ENCODE data around the gene DNAI2. TPM values are rescaled to one million over a fixed set of nuclear protein-coding genes. Genes with fewer than 3 reads are reported as not detected.

DNAI2 gene
- polyA plus RNA-seq, 1 of the 3 experiments (the other 2 are of a cell fraction) = not detected

DNA sequence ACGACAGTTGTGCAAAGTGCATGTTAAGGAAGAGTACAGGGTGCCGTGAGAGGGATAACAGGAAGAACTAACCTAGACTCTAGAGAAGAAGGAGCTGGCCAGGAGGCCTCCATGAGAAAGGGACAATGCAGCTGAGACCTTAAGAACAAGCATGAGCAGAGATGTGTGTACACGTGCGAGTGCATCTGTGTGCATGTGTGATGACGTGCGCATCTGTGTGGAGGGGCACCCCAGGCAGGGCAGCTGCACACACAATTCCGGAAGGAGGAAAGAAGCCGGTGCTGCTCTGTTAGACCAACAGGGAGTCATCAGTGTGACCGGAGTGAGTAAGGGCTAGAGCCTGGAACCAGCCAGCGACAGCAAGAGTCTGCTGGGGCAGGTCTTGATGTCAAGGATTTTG is 44.4 kb downstream of the DNAI2 start:
- Histone ChIP-seq H2AFZ (ENCODE audit: low read depth) (no peak overlapping the region), H3K79me2 (ENCODE audit: insufficient read depth) (no peaks in the 10 kb centered on the region), H3F3A (replicated peaks; ENCODE audit: insufficient read depth) (no peaks in the 10 kb centered on the region), H3K9me2 (no peaks in the 10 kb centered on the region), H3K27me3 (ENCODE audit: insufficient read depth) (no peaks in the 10 kb centered on the region), H3K4me3 (ENCODE audit: low read depth in 2 of 2, low read length in 1 of 2) (no peak overlapping the region), H3K9ac (no peak overlapping the region), H3K4me1 (ENCODE audit: control insufficient read depth in 1 of 2, insufficient read depth in 2 of 2, low read depth in 1 of 2, low read length in 1 of 2) (no peaks in the 10 kb centered on the region), H3K27ac (ENCODE audit: low read depth in 2 of 2, low read length in 1 of 2) (no peak overlapping the region), H4K20me1 (ENCODE audit: insufficient read depth) (no peaks in the 10 kb centered on the region), H3K4me2 (no peak overlapping the region), H3K36me3 (replicated peaks in 1 of 2; ENCODE audit: control insufficient read depth in 1 of 2, insufficient read depth in 2 of 2, low read length in 1 of 2) (no peaks in the 10 kb centered on the region), H3K9me3 (no peaks in the 10 kb centered on the region; the same call in 1 of the 2 replicates)
- TF ChIP-seq SIN3A (IDR thresholded peaks at IDR 0.05; ENCODE audit: borderline replicate concordance, low read depth, low read length) = no peak
- TF ChIP-seq, protein P1, sequence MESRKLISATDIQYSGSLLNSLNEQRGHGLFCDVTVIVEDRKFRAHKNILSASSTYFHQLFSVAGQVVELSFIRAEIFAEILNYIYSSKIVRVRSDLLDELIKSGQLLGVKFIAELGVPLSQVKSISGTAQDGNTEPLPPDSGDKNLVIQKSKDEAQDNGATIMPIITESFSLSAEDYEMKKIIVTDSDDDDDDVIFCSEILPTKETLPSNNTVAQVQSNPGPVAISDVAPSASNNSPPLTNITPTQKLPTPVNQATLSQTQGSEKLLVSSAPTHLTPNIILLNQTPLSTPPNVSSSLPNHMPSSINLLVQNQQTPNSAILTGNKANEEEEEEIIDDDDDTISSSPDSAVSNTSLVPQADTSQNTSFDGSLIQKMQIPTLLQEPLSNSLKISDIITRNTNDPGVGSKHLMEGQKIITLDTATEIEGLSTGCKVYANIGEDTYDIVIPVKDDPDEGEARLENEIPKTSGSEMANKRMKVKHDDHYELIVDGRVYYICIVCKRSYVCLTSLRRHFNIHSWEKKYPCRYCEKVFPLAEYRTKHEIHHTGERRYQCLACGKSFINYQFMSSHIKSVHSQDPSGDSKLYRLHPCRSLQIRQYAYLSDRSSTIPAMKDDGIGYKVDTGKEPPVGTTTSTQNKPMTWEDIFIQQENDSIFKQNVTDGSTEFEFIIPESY (IDR thresholded peaks at IDR 0.05; ENCODE audit: borderline replicate concordance, low read depth) = no peak
- TF ChIP-seq, protein P2, sequence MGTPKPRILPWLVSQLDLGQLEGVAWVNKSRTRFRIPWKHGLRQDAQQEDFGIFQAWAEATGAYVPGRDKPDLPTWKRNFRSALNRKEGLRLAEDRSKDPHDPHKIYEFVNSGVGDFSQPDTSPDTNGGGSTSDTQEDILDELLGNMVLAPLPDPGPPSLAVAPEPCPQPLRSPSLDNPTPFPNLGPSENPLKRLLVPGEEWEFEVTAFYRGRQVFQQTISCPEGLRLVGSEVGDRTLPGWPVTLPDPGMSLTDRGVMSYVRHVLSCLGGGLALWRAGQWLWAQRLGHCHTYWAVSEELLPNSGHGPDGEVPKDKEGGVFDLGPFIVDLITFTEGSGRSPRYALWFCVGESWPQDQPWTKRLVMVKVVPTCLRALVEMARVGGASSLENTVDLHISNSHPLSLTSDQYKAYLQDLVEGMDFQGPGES (IDR thresholded peaks at IDR 0.05; ENCODE audit: low read depth, low read length) = no peak
- no peak for TF ChIP-seq TAF1 (IDR thresholded peaks at IDR 0.05; ENCODE audit: borderline replicate concordance, low read depth, low read length)
- POLR2A ChIA-PET = no interaction called here
- WGBS (ENCODE audit: low lambda C conversion rate) = 63% methylated on average over 10 of the region's 10 CpGs
- CTCF ChIA-PET = interaction anchor here (0.9 to 2.4 kb wide), 3 partner anchors 17 to 139 kb away, joined by 4 to 7 read pairs (median 6); no protein-coding TSS in a partner anchor
- no peak for DNase-seq

- no peaks in the 10 kb centered on the region for H3K9me2 ChIP-seq
- no peak overlapping the region for H3K27ac ChIP-seq (ENCODE audit: low read depth in 2 of 2, low read length in 1 of 2)
- 39% methylated on average over 6 of the region's 6 CpGs for WGBS (ENCODE audit: low lambda C conversion rate)
- CTCF ChIA-PET = no interaction called here
- H3K9ac ChIP-seq = no peak overlapping the region
- no peak overlapping the region for H3K4me2 ChIP-seq
- no peak for TF ChIP-seq FOSL2 (IDR thresholded peaks at IDR 0.05; ENCODE audit: borderline replicate concordance, low read depth)
- TF ChIP-seq, protein P3, sequence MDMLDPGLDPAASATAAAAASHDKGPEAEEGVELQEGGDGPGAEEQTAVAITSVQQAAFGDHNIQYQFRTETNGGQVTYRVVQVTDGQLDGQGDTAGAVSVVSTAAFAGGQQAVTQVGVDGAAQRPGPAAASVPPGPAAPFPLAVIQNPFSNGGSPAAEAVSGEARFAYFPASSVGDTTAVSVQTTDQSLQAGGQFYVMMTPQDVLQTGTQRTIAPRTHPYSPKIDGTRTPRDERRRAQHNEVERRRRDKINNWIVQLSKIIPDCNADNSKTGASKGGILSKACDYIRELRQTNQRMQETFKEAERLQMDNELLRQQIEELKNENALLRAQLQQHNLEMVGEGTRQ (IDR thresholded peaks at IDR 0.05; ENCODE audit: borderline replicate concordance, low read depth, low read length) = no peak
- TF ChIP-seq SIN3A (IDR thresholded peaks at IDR 0.05; ENCODE audit: borderline replicate concordance, low read depth, low read length) = no peak
- TF ChIP-seq, protein P4, sequence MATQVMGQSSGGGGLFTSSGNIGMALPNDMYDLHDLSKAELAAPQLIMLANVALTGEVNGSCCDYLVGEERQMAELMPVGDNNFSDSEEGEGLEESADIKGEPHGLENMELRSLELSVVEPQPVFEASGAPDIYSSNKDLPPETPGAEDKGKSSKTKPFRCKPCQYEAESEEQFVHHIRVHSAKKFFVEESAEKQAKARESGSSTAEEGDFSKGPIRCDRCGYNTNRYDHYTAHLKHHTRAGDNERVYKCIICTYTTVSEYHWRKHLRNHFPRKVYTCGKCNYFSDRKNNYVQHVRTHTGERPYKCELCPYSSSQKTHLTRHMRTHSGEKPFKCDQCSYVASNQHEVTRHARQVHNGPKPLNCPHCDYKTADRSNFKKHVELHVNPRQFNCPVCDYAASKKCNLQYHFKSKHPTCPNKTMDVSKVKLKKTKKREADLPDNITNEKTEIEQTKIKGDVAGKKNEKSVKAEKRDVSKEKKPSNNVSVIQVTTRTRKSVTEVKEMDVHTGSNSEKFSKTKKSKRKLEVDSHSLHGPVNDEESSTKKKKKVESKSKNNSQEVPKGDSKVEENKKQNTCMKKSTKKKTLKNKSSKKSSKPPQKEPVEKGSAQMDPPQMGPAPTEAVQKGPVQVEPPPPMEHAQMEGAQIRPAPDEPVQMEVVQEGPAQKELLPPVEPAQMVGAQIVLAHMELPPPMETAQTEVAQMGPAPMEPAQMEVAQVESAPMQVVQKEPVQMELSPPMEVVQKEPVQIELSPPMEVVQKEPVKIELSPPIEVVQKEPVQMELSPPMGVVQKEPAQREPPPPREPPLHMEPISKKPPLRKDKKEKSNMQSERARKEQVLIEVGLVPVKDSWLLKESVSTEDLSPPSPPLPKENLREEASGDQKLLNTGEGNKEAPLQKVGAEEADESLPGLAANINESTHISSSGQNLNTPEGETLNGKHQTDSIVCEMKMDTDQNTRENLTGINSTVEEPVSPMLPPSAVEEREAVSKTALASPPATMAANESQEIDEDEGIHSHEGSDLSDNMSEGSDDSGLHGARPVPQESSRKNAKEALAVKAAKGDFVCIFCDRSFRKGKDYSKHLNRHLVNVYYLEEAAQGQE (IDR thresholded peaks at IDR 0.05; ENCODE audit: low read depth, low read length) = no peak
- TF ChIP-seq, protein P5, sequence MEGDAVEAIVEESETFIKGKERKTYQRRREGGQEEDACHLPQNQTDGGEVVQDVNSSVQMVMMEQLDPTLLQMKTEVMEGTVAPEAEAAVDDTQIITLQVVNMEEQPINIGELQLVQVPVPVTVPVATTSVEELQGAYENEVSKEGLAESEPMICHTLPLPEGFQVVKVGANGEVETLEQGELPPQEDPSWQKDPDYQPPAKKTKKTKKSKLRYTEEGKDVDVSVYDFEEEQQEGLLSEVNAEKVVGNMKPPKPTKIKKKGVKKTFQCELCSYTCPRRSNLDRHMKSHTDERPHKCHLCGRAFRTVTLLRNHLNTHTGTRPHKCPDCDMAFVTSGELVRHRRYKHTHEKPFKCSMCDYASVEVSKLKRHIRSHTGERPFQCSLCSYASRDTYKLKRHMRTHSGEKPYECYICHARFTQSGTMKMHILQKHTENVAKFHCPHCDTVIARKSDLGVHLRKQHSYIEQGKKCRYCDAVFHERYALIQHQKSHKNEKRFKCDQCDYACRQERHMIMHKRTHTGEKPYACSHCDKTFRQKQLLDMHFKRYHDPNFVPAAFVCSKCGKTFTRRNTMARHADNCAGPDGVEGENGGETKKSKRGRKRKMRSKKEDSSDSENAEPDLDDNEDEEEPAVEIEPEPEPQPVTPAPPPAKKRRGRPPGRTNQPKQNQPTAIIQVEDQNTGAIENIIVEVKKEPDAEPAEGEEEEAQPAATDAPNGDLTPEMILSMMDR (IDR thresholded peaks at IDR 0.05) = no peak
- H3K9me3 ChIP-seq = no peaks in the 10 kb centered on the region; the same call in 1 of the 2 replicates
- no peaks in the 10 kb centered on the region for H3K36me3 ChIP-seq (replicated peaks in 1 of 2; ENCODE audit: control insufficient read depth in 1 of 2, insufficient read depth in 2 of 2, low read length in 1 of 2)
- no peaks in the 10 kb centered on the region for H4K20me1 ChIP-seq (ENCODE audit: insufficient read depth)
- POLR2A ChIA-PET = no interaction called here
- H3F3A ChIP-seq (replicated peaks; ENCODE audit: insufficient read depth) = no peaks in the 10 kb centered on the region
- H3K79me2 ChIP-seq (ENCODE audit: insufficient read depth) = no peaks in the 10 kb centered on the region
- no peak overlapping the region for H2AFZ ChIP-seq (ENCODE audit: low read depth)
- H3K27me3 ChIP-seq (ENCODE audit: insufficient read depth) = no peaks in the 10 kb centered on the region
- peaks cover 0 to 3% of the 10 kb centered on the region in 2 experiments; a peak in 1 of 4 replicates for H3K4me1 ChIP-seq (ENCODE audit: control insufficient read depth in 1 of 2, insufficient read depth in 2 of 2, low read depth in 1 of 2, low read length in 1 of 2)
- DNase-seq = no peak
- H3K4me3 ChIP-seq (ENCODE audit: low read depth in 2 of 2, low read length in 1 of 2) = no peak overlapping the region
These were observed 50.5 kb downstream of the DNAI2 start for GRCh38 chr17:74324521-74324920.

All from SK-N-SH (cell line).